K562 (cell line): ENCODE measurements around the gene RRAD. TPM values are rescaled to one million over a fixed set of nuclear protein-coding genes. Genes with fewer than 3 reads are reported as not detected.

Experiments used
- ARID3A ChIP-seq: IDR thresholded peaks from 2 replicates; pipeline ENCODE4 v1.6.1; 2012; ENCODE audit warnings: low read depth, low read length, improper control_type of control experiment, borderline replicate concordance
- ARID4B ChIP-seq: sonication (generic); formaldehyde crosslinking; IDR thresholded peaks from 2 replicates; pipeline ENCODE4 v1.8.0; 2022; ENCODE audit warnings: mild to moderate bottlenecking, missing genetic modification reagents
- CEBPB ChIP-seq: fragments of 450-650 bp; IDR thresholded peaks from 2 replicates; pipeline ENCODE4 v1.6.1; 2016; ENCODE audit warnings: missing genetic modification characterization, missing compliant biosample characterization
- DEAF1 ChIP-seq: fragments of 450-650 bp; formaldehyde crosslinking; IDR thresholded peaks from 2 replicates; pipeline ENCODE4 v1.4.0; 2020; ENCODE audit warnings: mild to moderate bottlenecking, moderate library complexity
- JUN ChIP-seq, 2 experiments: sonication (generic) in 1 of 2; formaldehyde crosslinking in 1 of 2; IDR thresholded peaks; 2 replicates each; pipeline versions ENCODE4 v1.6.1 to v1.8.0; 2012 to 2022; ENCODE audit warnings: borderline replicate concordance in 2 of 2, mild to moderate bottlenecking in 2 of 2, improper control_type of control experiment in 1 of 2, low read depth in 1 of 2, low read length in 1 of 2, missing genetic modification reagents in 1 of 2
- KDM2B ChIP-seq: fragments of 250-450 bp; sonication (Bioruptor Pico); IDR thresholded peaks from 2 replicates; pipeline ENCODE4 v1.8.0; 2021; ENCODE audit warnings: mild to moderate bottlenecking, moderate library complexity
- POLR2H ChIP-seq: IDR thresholded peaks from 2 replicates; pipeline ENCODE4 v1.6.1; 2016; ENCODE audit warnings: missing genetic modification characterization, low read depth, mild to moderate bottlenecking, control low read depth, missing compliant biosample characterization, moderate library complexity
- PRDM10 ChIP-seq: fragments of 450-650 bp; IDR thresholded peaks from 2 replicates; pipeline ENCODE4 v1.6.1; 2018; ENCODE audit not compliant: partially characterized antibody
- RBM25 ChIP-seq: fragments of 200-400 bp; formaldehyde crosslinking; IDR thresholded peaks from 2 replicates; pipeline ENCODE4 v1.6.1; 2018; ENCODE audit warnings: low read length, low read depth, moderate library complexity; ENCODE audit not compliant: severe bottlenecking
- TEAD1 ChIP-seq, 2 experiments: fragments of 450-650 bp in 1 of 2; sonication (generic) in 1 of 2; formaldehyde crosslinking; IDR thresholded peaks; 2 replicates each; pipeline versions ENCODE4 v1.4.0 to v1.8.0; 2020 to 2022; ENCODE audit warnings: mild to moderate bottlenecking in 2 of 2, missing genetic modification reagents in 1 of 2
- THRB ChIP-seq: fragments of 450-650 bp; formaldehyde crosslinking; conservative IDR thresholded peaks from 2 replicates; pipeline ENCODE4 v1.4.0; 2022; ENCODE audit warnings: mild to moderate bottlenecking, missing genetic modification characterization
- polyA plus RNA-seq, 8 experiments: library from polyadenylated mRNA; depleted of rRNA in 4 of 8; stranded (reverse) in 5 of 8; unstranded in 3 of 8; fragments of >200 nt; fragmentation: Nextera tagmentation in 2 of 8; fragmentation: Illumina TruSeq in 1 of 8; extraction: Ambion mirVana in 2 of 8; extraction: Trizol in 1 of 8; gene quantifications; 2 replicates each; pipeline versions ENCODE4 v1.2.1 to v1.2.3, GENCODE V29; 2011 to 2014; ENCODE audit warnings: inconsistent platforms in 1 of 8, missing spikeins in 1 of 8
- total RNA-seq, 7 experiments: library from RNA; depleted of rRNA in 6 of 7; stranded (reverse); fragments of >200 nt in 6 of 7; fragmentation: Illumina TruSeq in 2 of 7; extraction: Trizol in 2 of 7; gene quantifications; 2 replicates each; pipeline versions ENCODE4 v1.2.1 to v1.2.3, GENCODE V29; 2011 to 2021; ENCODE audit warnings: low replicate concordance in 1 of 7

Gene RRAD
- total and polyA plus RNA-seq, 9 of the 15 experiments (the other 6 are each of a cell fraction or from before 2014, with no cell fraction given), result 0.09 to 0.20 (median 0.13) TPM; not detected in 5

GRCh38 chr16:66947302-66948065, 22.1 kb upstream of the RRAD start (continued):
- peak; percentile 52; the same call in 1 of the 2 replicates for TF ChIP-seq DEAF1 (CRISPR knock-in tag)
- no peak for TF ChIP-seq JUN (IDR thresholded peaks at IDR 0.05; ENCODE audit: borderline replicate concordance, low read depth, low read length)
- TF ChIP-seq JUN (CRISPR knock-in tag; IDR thresholded peaks at IDR 0.05; ENCODE audit: borderline replicate concordance), result 0 out of 2 replicates have a peak, but pooled peaks have one; percentile 29
- 0 out of 2 replicates have a peak, but pooled peaks have one; percentile 9 for TF ChIP-seq THRB
- peak; percentile 73; the same call in 1 of the 2 replicates for TF ChIP-seq ARID3A
- peak; percentile 72 for TF ChIP-seq CEBPB (tag)
- TF ChIP-seq PRDM10, result peak; percentile 55
- TF ChIP-seq POLR2H (tag), result no peak
- no peak for TF ChIP-seq KDM2B (CRISPR knock-in tag)
- peak in 1 of 2 experiments; percentile 67; a peak in 1 of 4 replicates for TF ChIP-seq TEAD1 (CRISPR knock-in tag; IDR thresholded peaks at IDR 0.05)
- no peak for TF ChIP-seq ARID4B (CRISPR knock-in tag)
- peak; percentile 53 for TF ChIP-seq RBM25
